ENCODE data around the gene ARL13B.
"Not testable (repeated sequence)": the region's sequence is repeated elsewhere in the genome, so short reads cannot be mapped to it uniquely, and the experiment has no call there.

Gene ARL13B

GRCh38 chr3:93994056-93994455 is 14.1 kb downstream of the ARL13B start:
- no peak for DNase-seq (ENCODE audit: low read depth, low spot score)

- DNase-seq (ENCODE audit: low read depth, low spot score): no peak
These were observed 21.2 kb downstream of the ARL13B start for GRCh38 chr3:94001191-94001590.

- DNase-seq (ENCODE audit: low read depth, low spot score): peak; percentile 21
These were observed 22.0 kb downstream of the ARL13B start for GRCh38 chr3:94001827-94002495.

GRCh38 chr3:94004301-94004910 is 24.5 kb downstream of the ARL13B start:
- no peak for DNase-seq (ENCODE audit: low read depth, low spot score)

- no peak for DNase-seq (ENCODE audit: low read depth, low spot score)
These were observed 28.3 kb downstream of the ARL13B start for GRCh38 chr3:94008253-94008652.

- DNase-seq (ENCODE audit: low read depth, low spot score): no peak
These were observed 29.7 kb downstream of the ARL13B start for GRCh38 chr3:94009608-94010007.

- no peak for DNase-seq (ENCODE audit: low read depth, low spot score)
These were observed 31.3 kb downstream of the ARL13B start for GRCh38 chr3:94011233-94011711.

GRCh38 chr3:94012185-94012584 is 32.2 kb downstream of the ARL13B start:
- DNase-seq (ENCODE audit: low read depth, low spot score): no peak

GRCh38 chr3:94015025-94015424 is 35.1 kb downstream of the ARL13B start:
- DNase-seq (ENCODE audit: low read depth, low spot score): no peak

- no peak for DNase-seq (ENCODE audit: low read depth, low spot score)
These were observed 39.7 kb downstream of the ARL13B start for GRCh38 chr3:94019659-94020058.

GRCh38 chr3:94020293-94020692 is 40.3 kb downstream of the ARL13B start:
- no peak for DNase-seq (ENCODE audit: low read depth, low spot score)

GRCh38 chr3:94024385-94024784 is 44.4 kb downstream of the ARL13B start:
- DNase-seq (ENCODE audit: low read depth, low spot score): no peak

GRCh38 chr3:94026623-94027022 is 46.7 kb downstream of the ARL13B start:
- DNase-seq (ENCODE audit: low read depth, low spot score): no peak

GRCh38 chr3:94028093-94028837 is 48.3 kb downstream of the ARL13B start, which contains the start of gene STX19:
Gene STX19, minus strand, starts transcription at chr3:94028597. Its CDS starts 13,328 bp downstream, at chr3:94015269.
- DNase-seq (ENCODE audit: low read depth, low spot score): no peak

- peak; percentile 7 for DNase-seq (ENCODE audit: low read depth, low spot score)
These were observed 57.1 kb downstream of the ARL13B start for GRCh38 chr3:94036909-94037507.

GRCh38 chr3:94043285-94043684 is 63.3 kb downstream of the ARL13B start:
- DNase-seq (ENCODE audit: low read depth, low spot score): no peak

GRCh38 chr3:94044100-94044936 is 64.4 kb downstream of the ARL13B start:
- not testable (repeated sequence) for DNase-seq (ENCODE audit: low read depth, low spot score)

- DNase-seq (ENCODE audit: low read depth, low spot score): no peak
These were observed 66.6 kb downstream of the ARL13B start for GRCh38 chr3:94046533-94046932.

GRCh38 chr3:94049267-94049666 is 69.3 kb downstream of the ARL13B start:
- no peak for DNase-seq (ENCODE audit: low read depth, low spot score)

GRCh38 chr3:94050546-94050945 is 70.6 kb downstream of the ARL13B start:
- DNase-seq (ENCODE audit: low read depth, low spot score): no peak

GRCh38 chr3:94061297-94061696 is 81.3 kb downstream of the ARL13B start:
- DNase-seq (ENCODE audit: low read depth, low spot score): no peak

Data from ELF-1 (cell line).